ENCODE measurements around the gene PABPN1L. TPM values are rescaled to one million over a fixed set of nuclear protein-coding genes. Genes with fewer than 3 reads are reported as not detected.

The PABPN1L gene
- total and polyA plus RNA-seq, 2 of the 4 experiments (the other 2 are of a cell fraction) = not detected

DNA sequence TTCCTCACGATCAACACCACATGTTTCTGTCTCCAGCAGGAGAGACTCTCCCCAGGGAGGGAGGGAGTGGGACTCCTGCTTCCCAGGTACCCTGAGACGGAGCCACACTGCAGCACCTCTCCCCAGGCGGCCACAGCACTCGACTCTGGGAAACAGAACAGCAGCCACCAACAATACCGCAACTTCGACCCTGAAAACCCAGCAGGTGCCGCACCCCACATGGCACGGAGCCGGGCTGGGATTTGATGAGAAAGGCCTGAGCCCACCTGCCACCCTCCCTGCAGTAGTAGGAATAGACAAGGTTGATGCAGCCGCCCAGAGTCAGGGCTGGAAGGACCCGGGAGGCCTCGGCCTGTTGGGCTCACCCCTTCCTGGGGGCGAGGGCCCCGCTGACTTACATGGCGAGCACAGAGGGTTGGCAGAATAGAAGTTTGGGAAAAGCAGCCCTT lies 24.1 kb downstream of the PABPN1L start:
- H4K20me1 ChIP-seq (ENCODE audit: insufficient read depth, low read length) = peaks cover 8% of the 10 kb centered on the region; the same call in 1 of the 2 replicates
- H3K14ac ChIP-seq (replicated peaks; ENCODE audit: low read depth, low read length) = no peak overlapping the region
- no peak overlapping the region for H4K8ac ChIP-seq (ENCODE audit: low read depth in 2 of 2, low read length in 2 of 2)
- BruUV-seq (replicated peaks) = no TSS peak
- intact Hi-C loops (cut with micrococcal nuclease) (no loop called here), in situ Hi-C loops (cut with MboI; ENCODE audit: low sequenced_read_pairs) (no loop called here), dilution Hi-C loops (cut with HindIII; ENCODE audit: low sequenced_read_pairs, unreplicated experiment) (no loop called here)
- no peak overlapping the region for H2BK20ac ChIP-seq (ENCODE audit: low read depth, low read length)
- no peak overlapping the region for H3K18ac ChIP-seq (ENCODE audit: low read depth, low read length)
- H3K4me2 ChIP-seq (ENCODE audit: low read depth, low read length) = no peak overlapping the region
- ChIA-PET POLR2A (ENCODE audit: unreplicated experiment) (no interaction called here), CTCF (no interaction called here)
- DNase-seq (no peak), ATAC-seq (ENCODE audit: low read depth) (no peak)
- H3K23ac ChIP-seq (ENCODE audit: low read depth, low read length) = no peak overlapping the region
- no CpG with 5 or more reads among the region's 15 CpGs for WGBS, 2 experiments (ENCODE audit: extremely low coverage in 2 of 2, insufficient read length in 1 of 2)
- H3K27ac ChIP-seq (ENCODE audit: insufficient read depth, low read length) = no peak overlapping the region
- no peak overlapping the region for H3K4me3 ChIP-seq (ENCODE audit: insufficient read depth, low read depth, low read length)
- H3K4me1 ChIP-seq (ENCODE audit: control insufficient read depth, insufficient read depth, low read length) = peaks cover 3% of the 10 kb centered on the region; the same call in 1 of the 2 replicates
- no peak overlapping the region for H3K56ac ChIP-seq (ENCODE audit: extremely low read depth, insufficient read depth, low read length)
- H2AK5ac ChIP-seq (ENCODE audit: low read depth, low read length) = no peak overlapping the region
- H2BK5ac ChIP-seq (ENCODE audit: low read depth, low read length, poor library complexity, severe bottlenecking) = no peak overlapping the region
- peaks cover 4 to 10% of the 10 kb centered on the region in 2 experiments; a peak in 2 of 4 replicates for H3K79me1 ChIP-seq (ENCODE audit: low read depth in 1 of 2, low read length in 2 of 2)
- peaks cover 31% of the 10 kb centered on the region for H3K36me3 ChIP-seq (ENCODE audit: control insufficient read depth, insufficient read depth, low read length)
- no peaks in the 10 kb centered on the region for H3K27me3 ChIP-seq (ENCODE audit: control insufficient read depth, insufficient read depth, low read length)
- H3K9me1 ChIP-seq (ENCODE audit: insufficient read depth, low read length) = no peaks in the 10 kb centered on the region
- H4K91ac ChIP-seq (ENCODE audit: insufficient read depth, low read depth, low read length) = no peak overlapping the region
- TF ChIP-seq, protein P1, sequence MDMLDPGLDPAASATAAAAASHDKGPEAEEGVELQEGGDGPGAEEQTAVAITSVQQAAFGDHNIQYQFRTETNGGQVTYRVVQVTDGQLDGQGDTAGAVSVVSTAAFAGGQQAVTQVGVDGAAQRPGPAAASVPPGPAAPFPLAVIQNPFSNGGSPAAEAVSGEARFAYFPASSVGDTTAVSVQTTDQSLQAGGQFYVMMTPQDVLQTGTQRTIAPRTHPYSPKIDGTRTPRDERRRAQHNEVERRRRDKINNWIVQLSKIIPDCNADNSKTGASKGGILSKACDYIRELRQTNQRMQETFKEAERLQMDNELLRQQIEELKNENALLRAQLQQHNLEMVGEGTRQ (IDR thresholded peaks at IDR 0.05; ENCODE audit: low read depth, low read length) = no peak
- no peak for TF ChIP-seq RAD21 (IDR thresholded peaks at IDR 0.05; ENCODE audit: low read length)
- TF ChIP-seq CEBPB (IDR thresholded peaks at IDR 0.05; ENCODE audit: low read depth, low read length) = no peak
- no peak for TF ChIP-seq BHLHE40 (IDR thresholded peaks at IDR 0.05; ENCODE audit: low read depth, low read length)
- no peak for TF ChIP-seq MXI1 (IDR thresholded peaks at IDR 0.05; ENCODE audit: borderline replicate concordance, low read depth, low read length)
- no peak for TF ChIP-seq NFE2L2 (IDR thresholded peaks at IDR 0.05; ENCODE audit: low read depth, low read length)
- no peak for TF ChIP-seq RFX5 (IDR thresholded peaks at IDR 0.05; ENCODE audit: low read depth, low read length)
- H3K9ac ChIP-seq (ENCODE audit: low read depth, low read length) = no peak overlapping the region
- H2BK15ac ChIP-seq (ENCODE audit: low read depth, low read length) = no peak overlapping the region
- no peak overlapping the region for H2BK120ac ChIP-seq (ENCODE audit: low read depth, low read length)
- no peaks in the 10 kb centered on the region for H3K9me3 ChIP-seq (ENCODE audit: control insufficient read depth, insufficient read depth, low read length)
- no peak overlapping the region for H4K5ac ChIP-seq (ENCODE audit: low read depth, low read length)
- H2AFZ ChIP-seq (replicated peaks; ENCODE audit: low read length, poor library complexity) = no peak overlapping the region
- no peak overlapping the region for H2AK9ac ChIP-seq (replicated peaks; ENCODE audit: low read depth, low read length, poor library complexity)
- H3K4ac ChIP-seq (ENCODE audit: low read depth, low read length) = no peak overlapping the region

Data from IMR-90 (cell line).